ENCODE results near the gene CCDC120. TPM values are rescaled to one million over a fixed set of nuclear protein-coding genes. Genes with fewer than 3 reads are reported as not detected.

The CCDC120 gene, protein sequence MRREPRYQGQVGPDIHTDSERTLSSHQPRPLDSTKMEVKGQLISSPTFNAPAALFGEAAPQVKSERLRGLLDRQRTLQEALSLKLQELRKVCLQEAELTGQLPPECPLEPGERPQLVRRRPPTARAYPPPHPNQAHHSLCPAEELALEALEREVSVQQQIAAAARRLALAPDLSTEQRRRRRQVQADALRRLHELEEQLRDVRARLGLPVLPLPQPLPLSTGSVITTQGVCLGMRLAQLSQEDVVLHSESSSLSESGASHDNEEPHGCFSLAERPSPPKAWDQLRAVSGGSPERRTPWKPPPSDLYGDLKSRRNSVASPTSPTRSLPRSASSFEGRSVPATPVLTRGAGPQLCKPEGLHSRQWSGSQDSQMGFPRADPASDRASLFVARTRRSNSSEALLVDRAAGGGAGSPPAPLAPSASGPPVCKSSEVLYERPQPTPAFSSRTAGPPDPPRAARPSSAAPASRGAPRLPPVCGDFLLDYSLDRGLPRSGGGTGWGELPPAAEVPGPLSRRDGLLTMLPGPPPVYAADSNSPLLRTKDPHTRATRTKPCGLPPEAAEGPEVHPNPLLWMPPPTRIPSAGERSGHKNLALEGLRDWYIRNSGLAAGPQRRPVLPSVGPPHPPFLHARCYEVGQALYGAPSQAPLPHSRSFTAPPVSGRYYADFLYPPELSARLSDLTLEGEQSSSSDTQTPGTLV
- polyA plus RNA-seq (2014; cell fraction: cytosol; rRNA removed): 2.8 and 3.2 TPM in 2 replicates
- polyA plus RNA-seq (2014; cell fraction: nucleus; rRNA removed): 3.5 and 5.9 TPM in 2 replicates

- DNase-seq (ENCODE audit: low spot score): no peak
Measured at GRCh38 chrX:49058794-49059193, at the start of gene CCDC120. Gene CCDC120, plus strand, starts transcription at chrX:49058999. Its CDS starts 3,043 bp downstream, at chrX:49062042.

GRCh38 chrX:49019050-49019449 is 39.7 kb upstream of the CCDC120 start:
- no peak for DNase-seq (ENCODE audit: low spot score)

GRCh38 chrX:49019599-49020249 is 39.1 kb upstream of the CCDC120 start:
- DNase-seq (ENCODE audit: low spot score): no peak

GRCh38 chrX:49029876-49030275 is 28.9 kb upstream of the CCDC120 start:
- DNase-seq (ENCODE audit: low spot score): no peak

- no peak for DNase-seq (ENCODE audit: low spot score)
Measured at GRCh38 chrX:49030283-49030682, 28.5 kb upstream of the CCDC120 start.

DNA sequence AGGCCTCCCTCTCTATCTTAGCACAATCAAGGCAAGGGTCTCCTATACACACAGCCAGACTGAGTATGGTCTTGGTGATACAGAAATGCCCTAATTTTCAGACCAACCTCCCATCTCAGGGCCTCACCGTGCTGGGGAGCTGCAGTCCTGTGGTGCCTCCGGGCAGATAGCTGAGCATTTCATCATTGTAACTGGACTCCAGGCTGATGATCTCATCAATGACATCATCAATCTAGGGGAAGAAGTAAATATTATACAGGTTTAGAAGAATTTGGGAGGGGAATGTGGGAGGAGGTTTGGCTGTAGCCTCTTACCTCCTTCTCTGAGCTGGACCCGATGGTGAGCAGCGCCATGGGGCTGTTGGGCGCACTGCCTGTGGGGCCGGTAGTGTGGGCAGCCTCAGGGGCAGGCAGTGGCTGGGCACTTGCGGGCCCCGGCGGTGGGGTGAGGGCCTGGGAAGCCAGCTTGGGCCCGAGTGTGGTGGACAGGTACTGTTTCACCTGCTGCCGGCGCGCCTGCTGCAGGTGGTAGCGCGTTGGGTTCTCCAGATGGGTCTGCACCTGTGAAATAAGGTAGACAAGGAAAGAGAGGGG is 20.8 kb upstream of the CCDC120 start:
- DNase-seq (ENCODE audit: low spot score): no peak

GRCh38 chrX:49039598-49040375 is 19.0 kb upstream of the CCDC120 start:
- DNase-seq (ENCODE audit: low spot score): peak; percentile 75

GRCh38 chrX:49040376-49040955 is 18.3 kb upstream of the CCDC120 start:
- no peak for DNase-seq (ENCODE audit: low spot score)

DNA sequence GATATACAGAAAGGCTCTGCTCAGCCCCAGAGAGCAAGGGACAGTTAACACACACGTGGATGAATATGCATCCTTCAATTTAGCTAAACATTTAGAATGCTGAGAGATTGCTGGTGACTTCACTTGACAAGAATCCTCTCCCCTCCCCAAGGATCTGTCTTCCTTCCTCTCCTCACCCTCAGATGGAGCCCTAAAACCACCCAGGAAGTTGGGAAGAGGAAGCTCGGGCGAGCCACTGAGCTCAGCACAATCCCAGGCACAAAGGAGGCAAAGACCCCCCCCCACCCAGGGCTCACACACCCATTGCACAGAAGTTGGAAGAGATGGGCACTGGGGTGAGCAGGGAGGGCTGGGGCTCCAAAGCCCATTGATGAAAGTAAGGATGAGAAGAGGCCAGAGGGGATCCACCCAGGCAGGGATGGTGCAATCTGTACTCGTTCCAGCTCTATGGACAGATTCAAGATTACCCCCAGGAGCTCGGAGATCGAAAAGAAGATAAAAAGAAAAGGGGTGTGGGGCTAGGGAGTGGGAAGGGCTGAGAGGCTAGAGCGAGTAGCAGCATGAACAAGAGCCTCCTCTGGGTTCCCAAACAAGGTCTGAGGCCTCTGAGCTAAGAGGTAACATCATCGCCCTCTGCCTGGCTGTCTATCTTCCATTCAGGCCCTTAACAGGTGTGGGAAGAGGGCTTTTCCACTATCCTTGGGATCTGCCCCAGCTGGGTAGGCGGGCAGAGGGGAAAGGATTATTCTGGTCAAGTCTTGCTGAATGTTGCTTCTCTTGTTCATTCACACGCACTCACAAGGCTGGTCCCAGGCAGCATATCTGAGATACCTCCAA is 16.8 kb upstream of the CCDC120 start:
- DNase-seq (ENCODE audit: low spot score): no peak

- no peak for DNase-seq (ENCODE audit: low spot score)
Measured at GRCh38 chrX:49042581-49043219, 16.1 kb upstream of the CCDC120 start.

- peak; percentile 99 for DNase-seq (ENCODE audit: low spot score)
Measured at GRCh38 chrX:49043220-49043986, 15.4 kb upstream of the CCDC120 start, which contains the start of gene TFE3. Gene TFE3, minus strand, starts transcription at chrX:49043357. Its CDS starts 131 bp downstream, at chrX:49043226.

GRCh38 chrX:49043987-49044281 is 14.9 kb upstream of the CCDC120 start:
- no peak for DNase-seq (ENCODE audit: low spot score)

DNA sequence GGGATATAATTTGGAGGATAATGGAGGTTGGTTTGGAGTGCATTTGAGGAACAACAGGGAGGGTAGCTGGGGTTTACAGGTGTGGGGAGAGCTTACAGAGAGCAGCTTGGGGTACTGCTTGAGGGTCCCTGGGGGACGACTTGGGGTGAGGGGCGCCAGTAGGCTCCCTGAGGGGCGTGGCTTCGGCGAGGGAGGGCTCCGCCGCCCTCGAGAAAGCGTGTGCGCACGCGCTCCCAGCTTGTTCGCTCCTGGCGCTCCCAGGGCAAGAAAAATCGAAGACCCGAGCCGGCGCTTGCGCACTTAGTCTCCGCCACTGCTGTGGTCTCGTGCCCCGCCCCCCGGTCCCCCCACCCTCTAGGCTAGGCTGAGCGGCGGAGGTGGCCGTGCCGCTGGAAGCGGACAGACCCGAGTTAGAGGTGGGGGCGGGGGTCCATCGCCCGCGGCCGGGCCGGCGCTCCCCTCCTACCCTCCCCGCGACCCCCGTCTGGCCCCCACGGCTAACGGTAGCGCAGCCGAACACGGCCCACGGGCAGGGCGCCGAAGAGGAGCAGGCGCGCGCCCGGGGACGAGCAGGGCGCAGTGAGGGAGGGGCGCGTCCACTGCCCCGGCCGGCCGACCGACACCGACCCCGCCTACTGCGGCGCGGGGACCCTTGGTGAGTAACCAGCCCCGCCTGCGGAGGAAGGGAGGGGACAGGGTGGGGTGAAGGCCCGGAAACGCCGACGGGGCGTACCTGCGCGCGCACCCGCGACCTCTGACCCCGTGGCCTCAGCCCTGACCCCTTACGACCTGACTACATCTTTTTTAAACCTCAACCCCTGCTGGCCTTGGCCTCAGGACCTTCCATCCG is 5.4 kb upstream of the CCDC120 start:
- peak; percentile 85 for DNase-seq (ENCODE audit: low spot score)

DNA sequence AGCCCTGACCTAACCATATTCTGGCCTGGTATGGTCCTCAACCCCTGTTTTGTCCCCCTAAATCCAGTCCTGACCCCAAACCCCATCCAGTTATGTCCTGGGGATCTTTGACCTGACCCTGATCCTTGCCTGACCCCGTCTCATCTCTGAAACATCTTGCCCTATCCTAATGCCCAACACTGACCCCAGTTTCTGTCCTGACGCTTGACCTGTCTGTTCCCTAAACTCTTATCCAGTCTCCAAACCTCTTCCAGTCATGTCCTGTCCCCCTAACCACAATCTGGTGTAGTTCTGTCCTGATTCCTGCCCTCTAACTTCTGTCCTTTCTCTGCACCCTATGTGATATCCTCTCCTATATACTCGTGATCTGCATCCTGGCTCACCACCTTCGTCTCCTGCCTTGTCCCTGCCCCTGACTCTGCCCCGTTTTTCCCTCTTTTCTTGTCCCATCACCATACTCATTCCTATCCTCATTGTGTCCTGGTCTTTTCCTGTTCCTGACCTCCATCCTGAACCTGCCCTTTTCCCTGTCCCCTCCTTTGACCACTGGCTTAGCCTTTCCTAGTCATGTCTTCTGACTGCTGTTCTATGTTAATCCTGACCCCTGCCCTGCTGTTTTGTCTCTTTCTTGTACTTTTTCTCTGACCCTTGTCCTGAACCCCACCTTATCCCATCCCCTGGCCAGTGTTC is 4.6 kb upstream of the CCDC120 start:
- DNase-seq (ENCODE audit: low spot score): no peak

GRCh38 chrX:49059201-49059600 is 402 bp downstream of the CCDC120 start:
- no peak for DNase-seq (ENCODE audit: low spot score)

DNA sequence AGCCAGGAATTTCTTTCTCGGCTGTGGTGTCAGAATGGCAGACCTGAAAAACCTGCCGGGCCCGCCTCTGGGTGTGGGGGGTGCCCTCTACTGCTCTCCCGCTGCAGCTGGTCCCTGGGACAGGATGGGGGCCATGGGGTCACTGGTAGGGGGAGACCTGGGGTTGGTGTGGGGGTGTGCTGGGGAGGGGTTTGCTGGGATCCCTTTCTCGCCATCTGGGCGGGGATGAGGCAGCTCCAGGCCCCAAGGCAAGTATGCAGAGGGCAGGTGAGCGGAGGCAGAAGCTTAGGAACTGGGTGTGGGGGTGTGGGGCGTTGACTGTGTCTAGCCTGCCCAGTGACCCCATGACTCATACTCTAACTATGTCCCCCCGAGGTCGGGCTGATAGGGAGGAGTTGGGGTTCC is 884 bp downstream of the CCDC120 start:
- no peak for DNase-seq (ENCODE audit: low spot score)

DNA sequence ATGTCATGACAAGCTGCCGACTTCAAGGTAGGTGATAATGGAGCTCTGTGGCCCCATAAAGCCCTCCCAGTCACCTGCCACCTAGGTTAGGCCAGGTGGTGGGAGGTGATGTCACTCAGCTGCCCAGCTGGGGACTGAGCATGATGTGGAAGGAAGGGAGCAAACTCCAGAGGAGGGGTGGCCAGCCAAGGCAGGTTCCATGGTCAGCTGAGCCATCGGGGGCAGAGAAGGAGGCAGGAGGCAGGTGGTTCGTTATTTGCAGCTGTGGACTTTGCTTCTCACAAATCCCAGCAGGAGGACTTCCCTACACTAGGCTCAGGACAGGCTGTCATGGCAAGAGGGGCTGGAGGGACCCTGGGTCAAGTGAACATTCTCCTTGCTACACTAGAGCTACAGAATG is 2.1 kb downstream of the CCDC120 start:
- no peak for DNase-seq (ENCODE audit: low spot score)

Measured in SK-N-DZ (cell line).